ENCODE measurements around the gene ASRGL1.

DNA sequence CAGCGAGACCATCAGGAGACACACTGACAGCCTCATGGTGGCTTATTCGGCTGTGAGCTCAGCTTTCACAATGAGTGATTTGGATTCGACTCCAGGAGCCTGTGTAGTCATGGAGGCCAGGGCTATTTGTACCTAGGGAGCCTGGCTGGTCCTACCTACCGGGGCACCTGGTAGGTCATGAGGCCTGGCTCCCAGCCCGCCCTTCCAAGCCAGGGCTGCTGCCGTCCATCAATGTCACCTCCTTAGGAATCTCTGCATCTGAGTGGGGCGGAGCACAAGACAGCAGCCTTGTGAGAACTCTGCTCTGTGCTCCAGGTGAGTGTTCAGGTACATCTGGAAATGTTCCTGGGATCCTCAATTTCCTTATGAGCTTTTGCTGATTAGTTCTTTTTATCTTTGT is 38.3 kb upstream of the ASRGL1 start, which contains the start of gene SCGB1D4:
- TF ChIP-seq, protein P1, sequence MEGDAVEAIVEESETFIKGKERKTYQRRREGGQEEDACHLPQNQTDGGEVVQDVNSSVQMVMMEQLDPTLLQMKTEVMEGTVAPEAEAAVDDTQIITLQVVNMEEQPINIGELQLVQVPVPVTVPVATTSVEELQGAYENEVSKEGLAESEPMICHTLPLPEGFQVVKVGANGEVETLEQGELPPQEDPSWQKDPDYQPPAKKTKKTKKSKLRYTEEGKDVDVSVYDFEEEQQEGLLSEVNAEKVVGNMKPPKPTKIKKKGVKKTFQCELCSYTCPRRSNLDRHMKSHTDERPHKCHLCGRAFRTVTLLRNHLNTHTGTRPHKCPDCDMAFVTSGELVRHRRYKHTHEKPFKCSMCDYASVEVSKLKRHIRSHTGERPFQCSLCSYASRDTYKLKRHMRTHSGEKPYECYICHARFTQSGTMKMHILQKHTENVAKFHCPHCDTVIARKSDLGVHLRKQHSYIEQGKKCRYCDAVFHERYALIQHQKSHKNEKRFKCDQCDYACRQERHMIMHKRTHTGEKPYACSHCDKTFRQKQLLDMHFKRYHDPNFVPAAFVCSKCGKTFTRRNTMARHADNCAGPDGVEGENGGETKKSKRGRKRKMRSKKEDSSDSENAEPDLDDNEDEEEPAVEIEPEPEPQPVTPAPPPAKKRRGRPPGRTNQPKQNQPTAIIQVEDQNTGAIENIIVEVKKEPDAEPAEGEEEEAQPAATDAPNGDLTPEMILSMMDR (IDR thresholded peaks at IDR 0.05) = no peak
- no peak for TF ChIP-seq POLR2A (IDR thresholded peaks at IDR 0.05)

Measured in tibial nerve (tissue), 3 donors.